ENCODE measurements around the gene C2CD4B.

The C2CD4B gene, protein sequence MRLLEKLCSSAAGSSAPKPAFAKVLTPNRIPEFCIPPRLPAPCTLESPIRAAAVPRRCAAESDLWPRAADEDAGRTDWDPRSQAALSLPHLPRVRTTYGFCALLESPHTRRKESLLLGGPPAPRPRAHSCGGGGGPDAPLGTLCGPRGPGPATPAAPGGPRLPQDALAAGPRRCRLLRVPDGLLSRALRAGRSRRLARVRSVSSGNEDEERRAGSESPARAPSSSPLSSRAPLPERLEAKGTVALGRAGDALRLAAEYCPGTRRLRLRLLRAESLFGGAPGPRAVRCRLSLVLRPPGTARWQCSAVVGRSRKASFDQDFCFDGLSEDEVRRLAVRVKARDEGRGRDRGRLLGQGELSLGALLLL

DNA sequence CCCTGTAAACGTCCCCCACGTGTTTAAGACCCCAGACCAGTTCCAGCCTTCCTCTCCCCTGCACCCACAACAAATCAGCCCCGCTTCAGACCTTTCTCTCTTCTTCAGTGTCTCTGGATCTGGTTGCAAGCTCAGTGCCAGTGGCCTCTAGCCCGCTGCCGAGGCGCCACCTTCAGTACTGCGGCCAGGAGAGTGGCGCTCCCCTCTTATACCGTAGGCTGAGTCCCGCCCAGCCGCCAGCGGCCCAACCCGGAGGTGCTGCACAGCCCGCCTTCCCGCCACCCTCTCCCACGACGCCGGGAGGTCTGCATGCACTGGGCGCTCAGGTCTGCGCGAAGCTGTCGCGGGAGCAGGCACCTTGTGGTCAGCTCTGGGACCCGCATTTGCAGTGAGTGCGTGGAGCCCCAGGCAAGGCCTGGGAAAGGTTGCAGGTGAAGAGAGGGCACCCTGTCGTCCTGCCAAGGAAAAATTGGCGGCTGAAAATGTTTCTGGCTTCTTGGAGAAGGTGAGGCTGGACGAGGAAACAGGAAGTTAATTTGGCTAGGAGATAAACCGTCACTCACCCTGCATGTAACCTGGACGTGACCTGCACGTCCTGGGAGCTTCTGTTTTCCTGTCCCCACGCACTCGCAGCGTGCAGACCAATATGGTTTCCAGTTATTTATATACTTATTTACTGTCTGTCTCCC, at the start of gene C2CD4B:
C2CD4B (minus strand) TSS at position 182 of the 689 bp plus-strand sequence. CDS start 301 bp downstream, outside the sequence.
- peak; percentile 29 to 77 for DNase-seq

DNA sequence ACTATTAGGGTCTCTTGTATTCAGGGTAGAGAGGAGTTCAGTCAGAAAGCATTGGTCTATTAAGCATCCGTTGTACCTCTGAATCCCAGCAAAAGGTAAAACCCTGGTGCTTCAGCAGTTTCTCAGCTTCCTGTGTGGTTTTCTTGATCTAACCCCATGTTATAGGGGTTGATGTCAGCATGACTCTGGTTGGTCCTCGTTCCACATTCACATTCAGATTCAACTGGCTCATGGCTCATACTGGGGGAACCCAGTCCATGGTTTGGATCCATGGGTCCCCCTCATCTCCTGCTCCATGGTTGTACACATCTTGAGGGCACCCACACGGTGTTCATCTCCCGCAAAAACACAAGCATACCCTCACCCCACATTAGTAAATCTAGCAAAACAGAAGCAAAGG, 47.7 kb upstream of the C2CD4B start:
- DNase-seq = no peak

DNA sequence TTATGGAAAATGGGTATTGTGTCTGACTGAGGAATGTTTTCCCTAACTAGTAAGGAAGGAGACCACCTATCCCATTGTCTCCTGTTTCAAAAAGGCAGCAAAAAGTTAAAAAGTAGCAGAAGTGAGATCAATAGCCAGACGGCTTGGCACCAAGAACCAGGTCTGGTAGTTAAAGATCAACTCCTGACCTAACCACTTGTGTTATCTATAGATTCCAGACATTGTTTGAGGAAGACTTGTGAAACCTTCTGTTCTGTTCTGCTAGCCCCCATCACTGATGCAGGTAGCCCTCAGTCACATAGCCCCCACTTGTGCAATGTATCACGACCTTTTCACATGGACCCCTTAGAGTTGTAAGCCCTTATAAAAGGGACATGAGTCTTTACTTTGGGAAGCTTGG, 46.3 kb upstream of the C2CD4B start:
- no peak for DNase-seq

DNA sequence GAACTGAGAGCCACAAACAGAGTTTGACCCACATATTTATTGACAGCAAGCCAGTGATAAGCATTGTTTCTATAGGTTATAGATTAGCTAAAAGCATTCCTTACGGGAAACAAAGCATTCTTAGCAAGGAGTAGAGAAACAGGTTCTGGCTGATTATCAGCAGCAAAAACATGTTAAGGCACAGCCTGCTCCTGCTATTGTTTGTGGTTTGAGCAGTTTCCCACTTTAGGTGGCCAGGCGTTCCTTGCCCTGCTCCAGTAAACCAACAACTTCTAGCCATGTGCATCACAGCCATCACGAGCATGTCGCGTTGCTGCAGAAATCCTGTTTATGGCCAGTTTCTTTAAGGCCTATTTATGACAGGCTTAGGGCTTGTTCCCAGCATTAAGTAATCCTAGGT, 44.7 kb upstream of the C2CD4B start:
- no peak for DNase-seq

DNA sequence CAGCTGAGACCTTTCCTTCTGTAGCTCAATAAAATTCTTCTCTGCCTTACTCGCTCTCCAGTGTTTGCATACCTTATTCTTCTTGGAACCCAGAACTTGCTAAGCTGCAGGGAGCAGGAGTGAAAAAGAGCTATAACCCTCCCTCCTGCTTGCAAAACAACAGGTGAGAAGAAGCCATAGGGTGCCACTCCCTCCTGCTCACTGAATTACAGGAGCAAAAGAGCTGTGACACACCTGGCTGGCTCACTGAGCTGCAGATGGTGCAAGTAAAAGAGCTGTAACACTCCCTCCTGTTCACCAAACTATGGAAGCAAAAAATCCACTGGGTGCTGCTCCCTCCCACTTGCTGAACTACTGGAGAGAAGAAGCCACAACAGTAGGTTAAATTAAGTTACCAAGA, 44.2 kb upstream of the C2CD4B start:
- no peak for DNase-seq

DNA sequence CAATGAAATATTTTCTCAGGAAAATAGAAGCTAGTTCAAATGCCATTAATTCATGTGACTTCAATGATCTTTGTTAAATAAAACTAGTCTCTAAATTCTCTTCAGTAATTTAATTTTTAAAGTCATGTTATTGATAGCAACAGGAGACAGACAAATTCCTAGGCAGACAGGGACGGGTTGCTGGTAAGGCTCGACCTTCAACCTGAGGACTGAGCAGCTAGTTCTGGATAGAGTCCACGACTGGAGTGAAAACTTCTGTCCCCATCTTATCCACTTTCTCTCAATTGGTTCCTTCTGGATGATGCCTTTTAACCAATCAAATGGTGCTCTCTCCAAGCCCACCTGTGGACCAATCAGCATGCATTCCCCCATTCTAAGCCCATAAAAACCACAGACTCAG, 43.8 kb upstream of the C2CD4B start:
- no peak for DNase-seq

DNA sequence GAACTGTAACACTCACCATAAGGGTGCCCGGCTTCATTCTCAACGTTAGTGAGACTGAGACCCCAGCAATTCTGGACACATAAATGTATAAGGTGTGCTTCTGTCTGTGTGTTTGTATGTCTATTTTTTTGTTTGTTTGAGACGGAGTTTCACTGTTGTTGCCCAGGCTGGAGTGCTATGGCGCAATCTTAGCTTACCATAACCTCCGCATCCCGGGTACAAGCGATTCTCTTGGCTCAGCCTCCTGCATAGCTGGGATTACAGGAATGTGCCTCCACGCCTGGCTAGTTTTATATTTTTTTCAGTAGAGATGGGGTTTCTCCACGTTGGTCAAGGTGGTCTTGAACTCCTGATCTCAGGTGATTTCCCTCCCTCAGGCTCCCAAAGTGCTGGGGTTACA, 43.3 kb upstream of the C2CD4B start:
- no peak for DNase-seq

DNA sequence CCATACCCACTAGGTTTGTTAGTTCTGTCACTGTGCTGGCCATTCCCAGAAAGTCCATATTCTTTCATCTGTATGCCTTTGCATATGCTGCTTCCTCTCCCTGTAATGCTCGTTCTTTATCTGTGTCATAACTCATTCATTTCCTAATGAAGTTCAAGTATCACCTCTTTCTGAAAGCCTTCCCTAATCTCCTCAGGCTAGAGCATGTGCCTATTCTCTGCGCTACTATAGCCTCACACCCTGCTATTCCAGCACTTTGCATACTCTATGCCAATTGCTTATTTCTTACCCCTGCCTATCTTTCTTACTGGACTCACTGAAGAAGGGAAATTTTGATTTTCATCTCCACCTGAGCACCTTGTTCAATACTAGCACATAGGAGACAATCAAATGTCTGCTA, 25.6 kb upstream of the C2CD4B start:
- DNase-seq = no peak

DNA sequence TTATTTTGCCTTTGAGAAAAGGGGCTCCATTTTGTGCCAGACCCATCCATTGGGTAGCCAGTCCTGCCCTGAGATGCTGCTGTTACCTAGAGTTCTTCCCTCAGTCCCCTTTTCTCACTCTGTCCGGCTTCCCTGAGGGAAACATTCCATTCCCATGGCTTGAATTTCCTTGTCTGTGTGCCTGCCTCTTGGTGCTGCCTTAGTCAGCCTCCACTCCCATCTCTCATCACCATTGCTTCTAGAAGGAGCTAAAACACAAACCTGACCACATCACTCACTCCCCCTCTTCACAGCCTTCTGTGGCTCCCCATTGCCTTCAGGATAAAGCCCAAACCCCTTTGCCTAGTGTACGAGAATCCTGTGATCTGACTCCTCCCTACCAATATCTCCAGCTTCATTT, 25.2 kb upstream of the C2CD4B start:
- no peak for DNase-seq

DNA sequence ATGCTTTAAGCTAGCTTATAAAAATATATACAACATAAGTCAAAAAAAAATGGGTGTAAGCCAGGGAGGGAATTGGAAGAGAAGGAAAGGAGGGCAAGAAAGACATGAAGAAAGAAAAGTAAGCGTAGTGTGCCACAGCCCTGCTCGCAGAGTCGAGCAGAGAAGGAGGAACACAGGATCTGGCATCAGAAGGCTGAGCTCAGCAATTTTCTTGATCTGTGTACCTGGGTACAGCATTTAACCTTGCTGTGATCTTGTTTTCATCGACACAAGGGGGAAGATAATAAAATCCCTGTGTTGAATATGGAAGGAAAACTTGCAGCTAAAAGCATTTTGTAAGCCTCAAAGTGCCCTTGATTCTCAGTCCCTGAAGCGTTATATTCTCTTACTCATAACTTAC, 23.7 kb upstream of the C2CD4B start:
- DNase-seq = no peak

DNA sequence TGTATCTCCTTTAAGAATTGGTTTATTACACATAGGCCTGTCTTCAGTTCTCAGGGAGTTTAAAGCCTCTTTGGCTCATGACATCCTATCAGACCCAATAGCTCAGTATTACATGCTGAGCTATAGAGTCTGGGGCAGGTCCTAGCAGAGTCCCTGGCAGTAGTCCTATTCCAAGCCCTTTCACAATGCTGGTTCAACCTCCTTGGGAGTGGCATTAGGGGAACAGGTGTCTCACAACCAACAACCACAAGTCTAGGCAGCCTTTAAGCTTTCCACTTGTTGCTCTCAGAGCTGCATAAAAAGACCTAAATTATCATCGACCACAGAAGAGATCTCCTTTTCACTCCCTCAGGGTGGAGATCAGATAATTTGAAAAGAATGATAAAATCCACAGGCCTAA, 22.8 kb upstream of the C2CD4B start:
- DNase-seq = no peak

DNA sequence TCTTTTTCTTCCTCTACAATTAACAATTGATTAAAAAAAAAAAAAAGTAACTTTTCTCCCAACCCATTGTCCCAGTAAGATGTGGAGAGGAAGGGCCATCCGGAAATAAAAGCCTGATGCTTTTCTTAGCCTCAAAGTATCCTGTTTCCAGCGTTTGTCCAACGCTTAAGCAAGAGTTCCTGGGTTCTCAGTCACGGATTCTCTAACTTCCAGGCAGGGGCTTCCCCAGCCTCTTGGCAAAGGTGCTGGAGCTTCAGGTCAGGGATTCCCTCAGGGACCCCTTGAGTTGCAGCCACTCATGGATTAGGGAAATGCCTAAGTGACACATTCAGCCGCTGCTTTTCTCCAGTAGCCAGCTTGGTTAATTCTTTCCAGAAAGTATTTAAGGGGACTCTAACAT, 22.3 kb upstream of the C2CD4B start:
- no peak for DNase-seq

DNA sequence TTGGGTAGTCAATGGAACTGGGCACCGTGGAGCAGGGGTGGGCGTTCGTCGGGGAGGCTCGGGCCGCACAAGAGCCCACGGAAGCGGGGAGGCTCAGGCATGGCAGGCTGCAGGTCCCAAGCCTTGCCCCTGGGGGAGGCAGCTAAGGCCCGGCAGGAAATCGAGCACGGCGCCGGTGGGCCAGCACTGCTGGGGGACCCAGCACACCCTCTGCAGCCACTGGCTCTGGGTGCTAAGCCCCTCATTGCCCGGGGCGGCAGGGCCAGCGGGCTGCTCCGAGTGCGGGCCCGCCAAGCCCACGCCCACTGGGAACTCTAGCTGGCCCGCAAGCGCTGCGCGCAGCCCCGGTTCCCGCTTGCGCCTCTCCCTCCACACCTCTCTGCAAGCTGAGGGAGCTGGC, 21.5 kb upstream of the C2CD4B start:
- no peak for DNase-seq

DNA sequence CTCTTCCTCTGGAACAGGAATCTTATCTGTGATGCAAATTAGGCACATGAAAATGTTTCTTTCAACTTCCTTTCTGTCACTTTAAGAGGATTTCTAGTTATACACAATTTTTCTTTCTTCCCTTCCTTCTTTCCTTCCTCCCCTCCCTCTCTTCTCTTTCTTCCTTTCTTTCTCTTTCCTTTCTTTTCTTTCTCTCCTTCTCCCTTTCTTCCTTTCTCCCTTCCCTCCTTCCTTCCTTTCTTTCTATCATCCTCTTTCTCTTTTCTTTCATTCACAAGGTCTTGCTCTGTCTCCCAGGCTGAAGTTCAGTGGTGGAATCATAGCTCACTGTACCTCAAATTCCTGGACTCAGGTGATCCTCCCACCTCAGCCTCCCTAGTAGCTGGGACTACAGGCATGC, 18.0 kb upstream of the C2CD4B start:
- no peak for DNase-seq

DNA sequence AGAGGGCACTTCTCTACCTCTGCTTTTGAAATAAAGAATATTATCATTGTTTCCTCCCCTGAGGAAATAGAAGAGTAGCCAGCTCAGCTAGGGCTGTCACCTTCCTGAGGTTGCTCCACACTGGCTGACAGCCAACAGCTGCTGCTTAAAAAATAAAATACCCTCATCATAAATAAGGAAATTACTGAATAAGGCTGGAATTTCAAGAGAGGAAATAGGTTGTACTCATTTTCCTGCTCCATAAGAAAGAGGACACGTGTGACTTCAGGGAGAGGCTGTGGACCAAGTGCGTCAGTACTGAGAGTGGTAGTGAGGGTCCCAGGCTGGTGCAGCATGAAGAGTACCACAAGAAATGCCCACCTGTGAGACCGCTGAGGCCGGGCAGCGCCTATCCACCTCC, 8.1 kb upstream of the C2CD4B start:
- DNase-seq = no peak

DNA sequence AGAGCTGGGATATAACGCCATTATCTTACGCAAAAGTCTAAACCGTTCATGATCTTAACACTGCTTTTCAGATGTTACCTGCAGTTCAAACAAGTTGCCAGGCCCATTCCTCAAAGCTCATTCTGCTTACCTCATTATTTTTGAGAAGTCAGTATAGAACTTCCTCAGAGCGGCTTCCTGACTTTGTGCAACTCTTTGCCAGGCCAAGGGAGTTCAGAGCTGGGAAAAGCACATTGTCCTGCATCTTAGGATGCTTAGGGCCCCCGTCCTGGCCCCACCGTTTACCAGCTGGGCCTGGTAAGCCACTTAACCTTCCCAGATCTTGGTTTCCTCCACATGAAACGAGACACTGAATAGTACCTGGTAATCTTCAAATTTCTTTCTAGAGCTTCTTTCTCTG, 6.8 kb upstream of the C2CD4B start:
- no peak for DNase-seq

DNA sequence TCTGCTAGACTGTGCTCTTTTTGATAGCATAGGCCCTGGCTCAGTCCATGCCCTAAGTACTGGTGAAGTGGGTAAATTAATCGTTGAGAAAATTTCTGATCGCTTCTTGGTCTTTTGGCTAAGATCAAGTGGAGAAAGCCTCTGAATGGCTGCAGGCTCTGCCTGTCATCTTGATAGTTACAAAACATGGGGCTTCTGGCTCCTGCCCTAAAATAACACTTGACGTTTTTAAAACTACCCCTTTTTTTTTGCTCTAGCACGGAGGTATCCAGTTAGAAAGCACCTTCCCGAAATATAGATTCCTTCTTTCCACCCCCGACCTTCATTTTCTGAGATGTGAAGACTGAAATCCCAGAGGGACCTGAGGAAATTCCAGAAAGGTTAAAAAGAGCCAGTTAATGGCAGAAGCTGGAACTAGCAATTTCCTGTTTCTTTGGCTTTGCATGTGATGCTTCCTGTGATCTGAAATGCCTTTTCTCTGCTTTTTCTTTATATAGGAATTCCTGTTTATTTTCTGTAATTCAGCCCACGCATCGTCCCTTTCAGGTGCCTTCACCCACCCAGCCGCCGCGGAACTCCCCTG, 799 bp upstream of the C2CD4B start:
- no peak for DNase-seq

DNA sequence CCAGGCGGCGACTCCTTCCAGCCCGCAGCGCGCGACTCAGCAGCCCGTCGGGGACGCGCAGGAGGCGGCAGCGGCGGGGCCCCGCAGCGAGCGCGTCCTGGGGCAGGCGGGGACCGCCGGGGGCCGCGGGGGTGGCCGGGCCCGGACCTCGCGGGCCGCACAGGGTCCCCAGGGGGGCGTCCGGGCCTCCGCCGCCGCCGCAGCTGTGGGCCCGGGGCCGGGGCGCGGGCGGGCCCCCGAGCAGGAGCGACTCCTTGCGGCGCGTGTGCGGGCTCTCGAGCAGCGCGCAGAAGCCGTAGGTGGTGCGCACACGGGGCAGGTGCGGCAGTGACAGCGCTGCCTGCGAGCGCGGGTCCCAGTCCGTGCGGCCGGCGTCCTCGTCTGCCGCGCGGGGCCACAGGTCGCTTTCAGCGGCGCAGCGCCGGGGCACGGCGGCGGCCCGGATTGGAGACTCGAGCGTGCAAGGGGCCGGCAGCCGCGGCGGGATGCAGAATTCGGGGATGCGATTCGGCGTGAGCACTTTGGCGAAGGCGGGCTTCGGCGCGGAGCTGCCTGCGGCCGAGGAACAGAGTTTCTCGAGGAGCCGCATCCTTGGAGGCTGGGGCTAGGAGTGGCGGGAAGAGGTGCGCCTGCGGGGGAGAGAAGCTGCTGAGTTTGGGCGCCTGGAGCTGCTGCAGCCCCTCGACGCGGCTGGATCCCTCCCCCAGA, 535 bp downstream of the C2CD4B start:
- DNase-seq = peak in 1 of 2 experiments; percentile 48

DNA sequence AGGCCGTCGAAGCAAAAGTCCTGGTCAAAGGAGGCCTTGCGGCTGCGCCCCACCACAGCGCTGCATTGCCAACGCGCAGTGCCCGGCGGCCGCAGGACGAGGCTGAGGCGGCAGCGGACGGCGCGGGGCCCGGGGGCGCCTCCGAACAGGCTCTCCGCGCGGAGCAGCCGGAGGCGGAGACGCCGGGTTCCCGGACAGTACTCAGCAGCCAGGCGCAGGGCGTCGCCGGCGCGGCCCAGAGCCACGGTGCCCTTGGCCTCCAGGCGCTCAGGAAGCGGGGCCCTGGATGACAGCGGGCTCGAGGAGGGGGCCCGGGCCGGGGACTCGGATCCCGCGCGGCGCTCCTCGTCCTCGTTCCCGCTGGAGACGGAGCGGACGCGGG, 1.1 kb downstream of the C2CD4B start:
- DNase-seq = peak in 1 of 2 experiments; percentile 35

DNA sequence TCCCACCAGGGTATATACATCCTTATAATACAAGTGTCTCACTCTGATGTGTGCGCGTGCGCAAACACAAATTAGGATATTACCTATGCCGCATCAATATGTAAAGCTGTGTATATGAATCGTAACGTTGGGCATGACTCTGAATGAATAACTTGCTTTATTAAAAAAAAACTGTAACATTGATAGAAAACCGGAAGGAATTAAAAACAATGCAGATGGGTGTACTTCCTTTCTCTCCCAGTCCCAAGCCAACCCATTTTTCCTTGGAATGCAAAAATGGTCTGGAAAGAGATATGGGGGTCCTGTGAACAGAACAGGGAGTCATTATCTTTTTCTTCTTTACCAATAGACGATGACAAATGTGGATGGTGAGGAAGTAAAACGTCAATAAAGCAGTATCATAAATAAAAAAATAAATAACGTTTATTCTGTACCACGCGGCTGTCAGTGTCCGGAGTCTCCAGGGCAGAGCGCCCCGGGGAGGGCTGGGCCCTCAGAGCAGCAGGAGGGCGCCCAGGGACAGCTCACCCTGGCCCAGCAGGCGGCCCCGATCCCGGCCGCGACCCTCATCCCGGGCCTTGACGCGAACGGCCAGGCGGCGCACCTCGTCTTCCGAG, 1.6 kb downstream of the C2CD4B start:
- DNase-seq = no peak

DNA sequence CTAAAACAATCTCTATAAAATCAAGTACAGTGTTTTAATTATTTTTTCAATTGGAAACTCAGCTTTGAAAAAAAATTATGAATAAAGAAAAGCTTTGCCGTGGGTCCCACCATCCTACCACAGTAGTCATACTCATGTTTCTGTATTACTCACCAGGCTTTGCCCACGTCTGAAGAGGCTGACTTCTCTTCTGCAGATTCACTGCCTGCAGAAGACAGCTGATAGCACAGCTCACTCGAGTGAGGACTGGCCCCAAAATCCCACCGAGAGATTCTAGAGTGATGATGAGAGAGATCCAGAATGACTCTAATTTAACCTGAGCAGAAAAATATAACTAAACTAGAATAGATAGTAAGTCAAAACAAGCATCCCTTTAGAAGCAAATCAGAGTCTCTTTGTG, 11.9 kb downstream of the C2CD4B start:
- DNase-seq = no peak

DNA sequence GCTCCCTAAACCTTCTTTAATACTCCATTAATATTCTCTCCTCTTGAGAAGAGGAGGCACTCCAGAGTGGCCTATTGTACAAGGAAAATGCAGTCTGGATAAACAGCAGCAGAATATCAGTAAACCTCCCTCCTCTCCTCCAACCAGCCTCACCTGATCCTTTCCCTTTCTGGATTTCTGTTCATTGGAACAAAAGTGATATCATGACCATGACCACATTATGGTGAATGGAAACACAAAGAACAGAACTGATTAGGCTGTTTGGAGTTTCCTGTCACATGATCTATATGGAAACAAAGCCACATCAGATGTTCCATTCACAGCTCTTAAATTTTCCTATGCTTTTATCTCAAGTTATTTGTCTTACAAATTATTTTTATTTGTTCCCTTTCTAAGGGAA, 14.6 kb downstream of the C2CD4B start:
- no peak for DNase-seq

DNA sequence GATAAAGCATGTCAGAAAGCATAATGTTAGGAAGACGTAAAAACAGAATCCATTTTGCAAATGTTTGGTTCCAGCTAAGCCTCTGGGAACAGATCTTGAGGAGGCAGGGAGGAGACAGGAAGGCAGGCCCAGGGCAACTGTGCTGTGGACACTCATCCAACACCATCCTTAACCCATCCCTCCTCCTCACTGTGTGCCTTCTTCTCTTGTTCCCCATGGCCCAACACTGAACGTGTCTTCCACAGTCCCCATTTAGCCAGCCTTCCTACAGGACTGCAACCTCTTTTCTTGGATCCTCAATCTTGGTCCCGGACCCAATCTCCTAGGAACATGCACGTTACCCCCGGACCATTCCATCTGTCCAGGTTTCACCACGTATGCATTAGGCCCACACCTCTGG, 15.4 kb downstream of the C2CD4B start:
- no peak for DNase-seq

All from NCI-H524 (cell line).